HG02763 (cell line): ENCODE results near the gene STARD3.

ENCODE experiments used
- ATAC-seq: cut with Tn5 transposase; IDR thresholded peaks from one replicate; pipeline ENCODE4 v1.9.1; 2021; ENCODE audit warnings: mild to moderate bottlenecking, moderate library complexity; ENCODE audit not compliant: unreplicated experiment

STARD3 gene

DNA sequence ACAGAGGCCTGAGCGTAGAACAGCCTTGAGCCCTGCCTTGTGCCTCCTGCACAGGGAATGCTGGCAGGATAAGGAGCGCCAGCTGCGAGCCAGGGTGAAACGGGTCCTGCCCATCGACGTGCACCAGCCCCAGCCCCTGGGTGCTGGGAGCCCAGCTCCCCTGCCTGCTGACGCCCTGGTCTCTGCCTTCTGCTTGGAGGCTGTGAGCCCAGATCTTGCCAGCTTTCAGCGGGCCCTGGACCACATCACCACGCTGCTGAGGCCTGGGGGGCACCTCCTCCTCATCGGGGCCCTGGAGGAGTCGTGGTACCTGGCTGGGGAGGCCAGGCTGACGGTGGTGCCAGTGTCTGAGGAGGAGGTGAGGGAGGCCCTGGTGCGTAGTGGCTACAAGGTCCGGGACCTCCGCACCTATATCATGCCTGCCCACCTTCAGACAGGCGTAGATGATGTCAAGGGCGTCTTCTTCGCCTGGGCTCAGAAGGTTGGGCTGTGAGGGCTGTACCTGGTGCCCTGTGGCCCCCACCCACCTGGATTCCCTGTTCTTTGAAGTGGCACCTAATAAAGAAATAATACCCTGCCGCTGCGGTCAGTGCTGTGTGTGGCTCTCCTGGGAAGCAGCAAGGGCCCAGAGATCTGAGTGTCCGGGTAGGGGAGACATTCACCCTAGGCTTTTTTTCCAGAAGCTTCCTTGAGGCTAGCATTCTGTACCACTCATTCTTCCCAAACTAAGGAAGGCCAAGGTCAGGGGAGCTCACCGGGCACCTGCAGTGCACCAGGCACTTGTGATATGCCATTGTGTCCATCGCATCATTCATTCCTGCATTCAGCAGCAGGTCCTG lies 33.2 kb downstream of the STARD3 start:
- no peak for ATAC-seq

DNA sequence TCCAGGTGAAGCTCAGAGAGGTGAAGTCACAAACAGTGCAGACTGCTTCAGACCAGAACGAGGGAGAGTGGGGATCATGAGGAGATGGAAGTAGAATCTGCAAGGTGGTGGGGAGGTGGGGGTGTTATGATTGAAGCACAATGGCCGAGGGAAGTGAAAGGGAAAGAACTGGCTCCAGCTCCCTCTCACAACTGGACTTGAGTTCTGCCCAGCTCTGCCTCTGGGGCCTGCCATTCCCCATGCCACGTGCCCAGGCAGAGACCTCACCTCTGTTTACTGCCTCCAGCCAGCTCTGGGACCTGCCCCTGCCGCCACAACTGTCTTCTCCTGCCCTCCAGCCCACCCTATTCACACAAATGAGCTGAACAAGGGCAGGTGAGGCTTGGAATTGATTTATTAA lies 33.8 kb downstream of the STARD3 start:
- ATAC-seq = no peak

DNA sequence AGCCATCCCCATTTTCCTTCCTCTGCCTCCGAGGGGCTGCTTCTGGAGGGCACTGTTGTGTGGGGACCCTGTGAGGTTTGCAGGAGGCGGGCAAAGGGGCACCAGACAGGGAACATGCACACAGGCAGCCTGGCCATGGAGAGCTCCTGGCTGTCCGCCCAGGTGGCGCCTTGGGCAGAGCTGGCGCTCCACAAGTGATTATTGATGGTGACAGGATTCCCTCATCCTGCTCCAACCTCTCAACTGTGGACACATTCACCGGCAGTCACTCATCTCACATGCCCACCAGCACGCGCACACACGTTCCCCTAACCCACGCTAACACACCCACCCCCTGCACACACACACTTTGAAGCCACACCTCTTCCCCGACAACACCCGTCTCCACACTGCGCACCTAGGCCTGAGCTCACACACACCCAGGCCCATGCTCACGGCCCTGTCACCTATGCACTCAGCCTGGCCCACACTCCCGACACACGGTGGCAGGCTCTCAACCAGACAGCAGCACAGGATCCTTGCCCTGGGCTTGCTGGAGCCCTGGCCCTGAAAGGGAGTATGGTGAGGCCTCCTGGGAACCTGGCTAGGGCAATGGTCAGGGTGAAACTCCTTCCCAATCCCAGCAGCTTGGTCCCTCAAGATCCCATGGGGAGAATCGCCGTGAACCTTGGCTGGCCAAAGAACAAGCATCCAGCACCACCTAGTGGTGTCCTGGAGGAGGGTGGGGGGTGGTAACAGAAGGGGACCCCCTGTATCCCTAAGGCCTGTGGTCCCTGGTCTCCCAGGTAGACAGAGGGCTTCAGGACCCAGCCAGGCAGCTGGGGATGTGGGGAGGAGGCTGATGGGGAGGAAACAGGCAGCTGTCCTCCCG lies 34.9 kb downstream of the STARD3 start:
- ATAC-seq = no peak

DNA sequence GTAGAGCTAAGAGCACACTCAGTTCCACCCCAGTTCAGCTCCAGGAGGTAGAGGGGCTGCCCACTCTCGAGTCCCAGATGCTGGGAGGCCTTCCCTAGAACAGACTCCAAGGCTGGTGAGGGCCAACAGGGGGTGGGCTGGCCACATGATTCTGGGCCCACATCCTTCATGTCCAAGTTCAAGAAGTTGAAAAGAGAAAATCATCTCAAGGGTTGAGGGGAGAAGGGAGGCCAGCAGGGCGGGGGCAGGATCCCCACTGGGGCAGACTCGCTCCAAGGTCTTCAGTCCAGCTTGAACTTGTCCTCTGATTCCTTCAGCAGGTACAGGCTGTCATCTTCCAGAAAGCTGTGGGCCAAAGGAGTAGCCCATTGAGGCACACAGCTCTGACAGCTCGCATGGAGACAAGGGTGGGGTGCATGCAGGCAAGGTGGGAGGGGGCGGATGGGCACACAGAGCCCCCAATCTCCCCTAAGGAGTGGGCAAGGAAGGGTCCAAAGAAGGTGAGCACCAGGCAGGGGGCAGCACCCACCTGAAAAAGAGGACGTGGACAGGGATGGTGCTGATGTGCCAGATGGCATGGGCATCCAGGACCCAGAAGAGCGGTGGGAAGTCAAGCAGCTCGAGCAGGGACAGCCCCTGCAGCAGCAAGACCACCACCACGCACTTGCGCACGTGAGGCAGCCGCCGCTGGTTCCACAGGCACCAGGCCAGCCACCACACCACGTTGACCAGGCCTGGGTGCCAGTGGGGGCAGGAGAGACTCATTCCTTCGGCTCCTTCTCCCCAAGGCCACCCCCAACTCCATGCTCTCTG lies 35.8 kb downstream of the STARD3 start:
- ATAC-seq = no peak

DNA sequence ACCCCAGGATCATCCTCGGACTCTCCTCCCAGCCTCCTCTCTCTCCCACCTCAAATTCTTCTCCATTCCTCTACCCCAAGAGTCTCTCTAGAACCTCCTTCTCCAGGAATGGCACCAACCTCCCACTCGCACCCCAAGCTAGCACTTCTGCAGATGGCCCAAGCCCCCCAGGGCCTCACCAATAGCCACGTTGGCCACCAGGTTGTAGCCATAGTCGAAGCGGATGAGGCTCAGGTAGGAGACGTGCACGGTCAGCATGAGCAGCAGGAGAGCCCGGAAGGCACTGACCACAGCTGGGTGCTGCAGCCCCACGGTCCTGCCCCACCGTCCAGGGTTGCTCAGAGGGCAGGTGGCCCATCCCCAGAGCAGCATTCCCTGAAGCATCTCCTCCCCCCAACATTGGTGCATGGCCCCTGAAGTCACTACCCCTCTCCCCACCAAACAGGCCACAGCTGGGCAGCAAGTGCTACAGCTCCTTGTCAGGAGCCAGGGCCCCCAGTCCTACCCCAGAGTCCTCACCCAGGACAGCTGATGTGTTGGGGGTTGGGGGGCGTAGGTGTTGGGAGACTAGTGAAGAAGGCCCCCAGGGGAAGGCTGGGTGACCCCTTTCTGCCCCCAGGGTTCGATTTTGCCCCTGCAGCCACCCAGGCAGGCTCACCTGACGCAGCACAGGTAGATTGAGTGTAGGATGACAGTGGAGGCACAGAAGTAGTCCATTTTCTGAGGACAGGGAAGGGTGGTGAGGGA lies 36.6 kb downstream of the STARD3 start:
- ATAC-seq = no peak

DNA sequence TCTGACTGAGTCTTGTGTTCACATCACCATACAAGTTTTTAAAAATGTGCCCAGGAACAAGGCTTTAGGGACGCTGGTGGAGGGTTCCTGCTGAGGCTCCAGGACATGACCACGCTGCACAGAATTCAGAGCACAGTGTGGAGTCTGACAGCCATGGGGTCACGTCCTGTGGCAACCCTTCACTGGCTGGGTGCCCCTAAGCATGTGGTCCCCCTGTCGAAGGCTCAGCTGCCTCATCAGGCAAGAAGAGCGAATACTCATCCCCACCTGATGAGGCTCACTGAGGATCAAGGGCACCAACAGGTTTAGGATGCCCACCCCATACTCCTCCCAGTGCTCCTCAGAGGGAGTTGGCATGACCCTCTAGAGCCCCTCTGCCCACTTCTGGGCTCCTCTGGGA lies 37.2 kb downstream of the STARD3 start:
- no peak for ATAC-seq

DNA sequence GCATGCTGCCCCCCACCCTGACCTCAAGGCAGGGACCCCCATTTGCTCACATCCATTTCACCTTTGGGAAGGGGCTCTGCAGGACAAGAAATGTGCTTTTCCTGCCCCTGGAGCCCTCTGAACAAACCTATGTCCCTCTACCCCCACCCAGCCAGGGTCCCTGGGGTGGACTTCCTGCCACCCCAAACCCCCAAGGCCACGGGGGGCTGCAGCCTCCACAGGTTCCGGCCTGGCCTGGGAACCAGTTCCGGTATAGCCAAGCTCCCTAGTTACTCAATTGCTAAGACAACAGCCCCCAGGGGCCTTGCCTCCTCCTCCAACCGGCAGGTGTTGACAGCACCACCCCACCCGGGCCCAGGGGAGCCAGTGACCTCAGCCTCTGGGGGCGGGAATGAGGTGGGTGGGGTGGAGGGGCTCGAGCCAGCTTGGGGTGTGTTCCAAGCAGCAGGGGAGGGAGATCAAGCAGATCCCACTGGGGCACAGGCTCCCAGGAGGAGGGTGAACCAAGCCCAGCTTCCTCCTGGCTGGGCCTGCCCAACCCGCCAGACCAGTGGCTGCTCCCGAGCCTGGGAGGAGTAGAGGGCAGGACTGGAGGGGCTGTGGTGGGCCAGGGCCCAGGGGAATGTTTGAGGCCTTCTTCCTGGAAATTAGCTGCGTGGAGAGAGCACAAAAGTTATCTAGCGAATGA lies 37.9 kb downstream of the STARD3 start:
- ATAC-seq = no peak

DNA sequence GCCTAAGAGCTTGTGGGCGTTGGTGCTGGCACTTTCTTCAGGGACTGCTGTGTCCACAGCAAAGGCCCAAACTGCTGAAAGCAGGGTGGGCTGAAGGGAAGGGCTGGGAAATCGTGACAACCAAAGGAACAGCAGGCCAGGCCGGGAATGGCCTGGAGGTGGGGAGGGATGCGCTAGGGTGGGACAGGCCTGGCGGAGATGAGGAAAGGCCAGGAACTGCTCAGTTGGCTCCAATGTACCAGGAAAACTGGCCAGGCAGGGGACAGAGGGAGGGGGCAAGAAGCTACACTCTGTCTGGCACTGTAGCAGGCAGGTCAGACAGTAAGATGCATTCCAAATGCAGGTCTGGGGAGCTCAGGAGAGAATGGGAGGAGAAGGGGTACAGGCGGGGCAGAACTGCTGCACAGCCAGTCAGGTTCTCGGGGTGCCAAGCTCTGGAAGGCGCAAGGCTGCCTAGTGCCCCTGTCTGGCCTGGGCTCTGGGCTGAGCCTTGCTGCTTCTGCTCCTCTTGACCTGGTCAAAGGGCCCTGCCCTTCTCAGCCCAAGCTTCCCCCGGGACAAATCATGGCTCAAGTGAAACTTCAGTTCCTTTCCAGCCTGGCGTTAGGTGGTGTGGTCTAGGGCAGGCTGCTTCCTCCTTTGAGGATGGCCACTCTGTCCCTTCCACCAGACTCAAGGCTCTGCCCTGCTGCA lies 38.6 kb downstream of the STARD3 start:
- no peak for ATAC-seq

DNA sequence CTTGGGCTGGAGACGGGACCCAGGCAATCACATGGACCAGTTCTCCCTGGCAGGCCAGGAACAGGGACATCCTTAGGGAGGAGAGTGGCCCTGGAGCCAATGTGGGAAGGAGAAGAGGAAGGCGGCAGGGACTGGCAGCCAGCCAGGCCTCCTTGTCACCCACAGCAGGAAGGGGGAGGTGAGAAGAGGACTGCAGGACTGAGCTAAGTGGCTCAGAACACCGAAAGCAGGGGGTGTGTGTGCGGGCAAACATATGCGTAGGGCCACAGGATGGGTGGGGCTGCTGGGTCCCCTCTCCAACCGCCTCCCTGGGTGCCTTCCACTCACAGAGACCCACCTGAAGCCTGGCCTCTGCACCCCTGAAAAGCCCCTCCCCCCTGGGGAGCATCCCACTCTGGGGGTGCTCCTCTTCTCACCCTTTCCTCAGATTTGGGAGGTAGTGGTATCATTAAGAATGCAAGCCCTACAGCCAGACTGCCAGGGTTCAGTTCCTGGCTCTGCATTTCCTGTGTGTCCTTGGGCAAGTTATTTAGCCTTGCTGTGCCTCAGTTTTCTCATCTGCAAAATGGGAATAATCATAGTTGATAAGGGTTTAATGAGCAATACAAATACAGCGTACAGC lies 39.4 kb downstream of the STARD3 start:
- no peak for ATAC-seq

DNA sequence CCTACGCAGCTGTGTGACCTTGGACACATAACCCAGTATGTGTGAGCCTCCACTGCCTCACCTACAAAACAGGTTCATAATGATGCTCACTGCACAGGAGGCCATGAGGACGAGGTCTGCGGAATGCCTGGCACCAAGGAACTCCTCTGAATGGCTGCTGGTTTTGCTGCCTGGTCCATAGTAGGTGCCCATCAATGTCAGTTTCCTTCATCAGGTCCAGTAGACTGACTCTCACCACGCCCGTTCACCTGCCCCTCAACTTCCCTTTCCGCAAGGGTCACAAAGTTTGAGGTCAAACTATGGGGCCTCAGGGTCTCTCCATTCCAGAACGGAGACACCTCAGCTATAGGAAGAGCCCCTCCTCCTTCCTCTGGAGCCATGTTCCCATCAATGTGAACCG lies 40.1 kb downstream of the STARD3 start:
- no peak for ATAC-seq

DNA sequence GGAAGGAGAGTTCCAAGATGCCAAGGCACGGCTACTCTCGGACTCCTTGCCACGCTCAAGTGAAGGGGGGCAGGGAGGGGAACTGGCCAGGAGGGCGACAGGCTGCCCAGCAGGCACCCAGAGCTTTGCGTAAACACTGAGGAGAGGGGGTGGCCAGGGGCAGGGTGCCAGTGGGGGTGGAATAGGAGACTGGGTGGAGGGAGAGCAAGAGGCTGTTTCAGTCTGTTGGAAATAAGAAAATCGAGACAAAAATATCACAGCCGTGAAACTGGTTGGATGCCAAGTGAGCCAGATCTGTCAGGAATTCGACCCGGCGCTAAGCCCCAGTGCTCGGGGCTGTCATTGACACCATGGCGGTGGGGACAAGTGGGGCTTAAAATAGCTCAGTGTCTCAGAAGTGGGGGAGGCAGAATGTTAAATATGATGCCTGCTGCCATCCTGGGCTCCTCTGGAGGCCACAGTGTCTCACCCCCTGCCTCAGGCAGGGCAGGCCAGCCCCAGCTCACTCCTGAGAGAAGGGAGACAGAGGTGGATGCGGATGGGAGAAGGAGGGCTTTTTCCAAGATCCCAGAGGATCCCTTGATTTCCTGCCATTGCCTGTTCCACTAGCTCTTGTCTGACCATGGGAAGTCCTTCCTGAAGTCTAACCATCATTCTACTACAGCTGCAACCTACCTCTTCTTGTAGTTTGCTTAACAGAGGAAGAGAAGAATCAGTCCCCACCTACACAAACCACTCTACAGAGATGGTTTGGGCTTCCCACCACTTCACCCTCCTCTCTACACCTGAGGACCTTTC lies 40.8 kb downstream of the STARD3 start:
- no peak for ATAC-seq

DNA sequence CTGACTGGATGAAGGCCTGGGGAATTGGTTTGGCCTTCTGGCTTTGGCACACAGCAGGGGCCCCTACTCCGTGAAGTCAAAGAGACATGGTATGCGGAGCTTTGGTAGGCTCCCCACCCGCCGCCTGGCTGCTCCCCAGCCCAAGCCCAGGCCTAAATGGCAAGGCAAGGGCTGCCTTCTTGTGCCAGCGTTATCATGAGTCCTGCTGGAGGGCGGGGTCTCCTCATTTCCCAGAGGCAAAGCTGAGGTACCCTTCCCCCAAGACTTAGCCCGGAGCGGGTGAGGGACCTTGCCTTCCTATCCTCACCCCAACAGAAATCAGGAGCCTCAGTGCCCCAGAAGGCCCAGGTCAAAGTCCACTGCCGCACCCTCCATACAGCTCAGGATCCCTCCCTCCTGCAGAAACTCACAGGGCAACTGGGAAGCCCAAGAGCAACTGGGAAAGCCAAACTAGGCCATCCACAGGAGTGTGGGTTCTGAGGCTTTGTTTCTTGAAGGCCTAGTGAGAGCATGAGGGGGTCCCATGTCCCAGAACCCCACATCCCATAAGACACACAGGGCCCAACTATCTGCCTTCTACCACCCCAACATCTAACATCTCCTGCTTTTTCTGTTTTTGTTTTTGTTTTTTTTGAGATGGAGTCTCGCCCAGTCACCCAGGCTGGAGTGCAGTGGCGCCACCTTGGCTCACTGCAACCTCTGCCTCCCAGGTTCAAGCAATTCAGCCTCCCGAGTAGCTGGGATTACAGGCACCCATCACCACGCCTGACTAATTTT lies 41.6 kb downstream of the STARD3 start:
- no peak for ATAC-seq

DNA sequence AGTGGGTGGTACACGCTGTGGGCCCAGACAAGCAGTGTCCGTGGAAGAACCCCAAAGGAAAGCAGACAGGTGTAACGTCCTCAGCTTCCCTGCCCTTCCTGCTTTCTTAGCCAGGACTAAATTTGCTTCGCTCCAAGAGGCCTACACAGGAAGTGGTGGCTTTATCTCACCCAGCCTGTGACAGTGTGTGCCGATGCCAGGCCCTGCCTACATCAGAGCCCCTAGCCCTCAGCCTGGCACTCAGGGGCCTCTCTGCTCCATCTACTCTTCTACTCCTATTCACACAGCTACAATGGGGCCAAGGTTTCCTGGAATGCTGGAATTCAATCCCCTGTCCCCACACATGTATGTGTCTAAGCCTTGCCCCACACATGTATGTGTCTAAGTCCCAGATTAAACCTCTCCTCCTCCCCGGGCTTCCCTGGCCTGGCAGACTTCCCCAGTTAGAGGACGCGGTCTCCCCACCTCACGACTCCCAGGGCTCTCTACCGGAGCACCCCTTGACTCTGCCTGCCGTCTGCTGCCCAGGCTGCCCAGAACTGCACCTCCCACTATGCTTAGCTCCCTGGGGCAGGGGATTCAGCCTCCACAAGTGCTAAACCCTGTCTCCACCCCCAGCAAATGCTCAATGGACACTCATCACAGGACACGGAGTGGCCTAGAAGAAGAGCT lies 42.7 kb downstream of the STARD3 start:
- no peak for ATAC-seq

DNA sequence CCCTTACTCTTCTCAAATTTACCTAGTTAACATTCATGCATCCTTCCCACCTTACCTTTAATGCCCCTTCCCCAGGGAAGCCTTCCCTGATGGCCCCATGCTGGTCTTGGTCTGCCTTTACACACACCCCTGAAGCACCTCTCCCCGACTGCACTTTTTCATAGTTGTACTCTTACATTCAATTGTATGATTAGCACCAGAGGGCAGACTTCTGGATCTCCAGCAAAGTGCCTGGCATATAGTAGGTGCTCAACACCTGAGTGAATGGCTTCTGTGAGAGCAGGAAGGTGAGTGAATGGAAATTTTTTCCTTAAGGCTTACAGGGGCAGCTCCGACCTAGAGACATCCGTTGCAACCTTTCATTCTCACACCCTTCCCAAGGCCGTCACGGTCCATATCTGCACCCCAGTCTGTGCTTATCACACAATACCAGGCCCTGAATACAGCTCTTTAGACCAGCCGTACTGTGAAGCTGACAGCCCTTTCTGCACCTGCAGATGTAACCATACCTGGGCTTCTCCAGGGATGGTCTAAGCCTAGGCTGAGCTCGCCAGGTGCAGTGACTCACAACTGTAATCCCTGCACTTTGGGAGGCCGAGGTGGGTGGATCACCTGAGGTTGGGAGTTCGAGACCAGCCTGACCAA lies 46.5 kb downstream of the STARD3 start:
- ATAC-seq = no peak

DNA sequence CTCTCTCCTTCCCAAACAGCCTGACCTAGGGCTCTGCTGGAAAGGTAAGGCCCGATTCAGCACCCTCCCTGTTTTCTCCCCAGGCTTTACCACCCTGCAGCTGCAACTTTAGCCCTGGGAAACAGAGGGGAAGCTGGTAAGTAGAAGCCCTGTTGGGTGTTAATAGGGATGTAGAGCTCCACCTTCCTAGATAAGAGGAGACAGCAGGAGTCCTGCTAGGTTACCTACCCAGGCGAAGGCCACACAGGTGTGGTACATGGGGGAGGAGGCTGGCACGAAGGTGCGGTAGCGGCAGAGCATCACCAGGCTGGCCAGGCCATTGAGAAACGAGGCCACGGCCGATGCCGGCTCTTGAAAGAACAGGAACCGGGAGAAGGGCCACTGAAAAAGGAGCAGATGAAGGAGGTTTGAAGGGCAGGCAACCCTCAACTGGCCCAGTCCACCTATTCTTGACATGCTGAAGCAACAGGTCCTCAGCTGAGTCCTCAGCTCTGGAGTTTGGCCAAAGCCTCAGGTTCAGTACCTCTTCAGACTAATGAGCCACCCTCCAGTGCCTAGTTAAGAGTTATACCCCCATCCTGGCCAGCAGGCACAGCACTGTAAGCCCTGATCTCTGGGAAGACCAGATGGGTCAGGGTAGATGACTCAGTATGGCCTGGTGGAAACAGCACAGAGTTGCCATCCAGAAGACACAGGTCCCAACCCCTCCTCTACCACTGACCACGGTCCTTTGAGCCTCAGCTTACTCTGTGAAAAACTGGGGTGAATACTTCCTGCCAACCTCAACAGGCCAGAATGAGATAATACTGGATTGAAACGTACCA lies 47.6 kb downstream of the STARD3 start:
- no peak for ATAC-seq
